Activated CD8-positive, alpha-beta memory T cell treated with anti-CD3 and anti-CD28 coated beads, Interleukin-2, amount 50 U/mL, for 24 hours (primary cell): Measurements from ENCODE around the gene CPLX1.
"Not testable (repeated sequence)": the region's sequence is repeated elsewhere in the genome, so short reads cannot be mapped to it uniquely, and the experiment has no call there.

Source experiments
- DNase-seq: peaks from one replicate; pipeline ENCODE4 v3.0.0-alpha.2; 2020; ENCODE audit errors: extremely low read depth

Gene CPLX1

GRCh38 chr4:757111-757510, 68.8 kb downstream of the CPLX1 start:
- DNase-seq, result no peak

DNA sequence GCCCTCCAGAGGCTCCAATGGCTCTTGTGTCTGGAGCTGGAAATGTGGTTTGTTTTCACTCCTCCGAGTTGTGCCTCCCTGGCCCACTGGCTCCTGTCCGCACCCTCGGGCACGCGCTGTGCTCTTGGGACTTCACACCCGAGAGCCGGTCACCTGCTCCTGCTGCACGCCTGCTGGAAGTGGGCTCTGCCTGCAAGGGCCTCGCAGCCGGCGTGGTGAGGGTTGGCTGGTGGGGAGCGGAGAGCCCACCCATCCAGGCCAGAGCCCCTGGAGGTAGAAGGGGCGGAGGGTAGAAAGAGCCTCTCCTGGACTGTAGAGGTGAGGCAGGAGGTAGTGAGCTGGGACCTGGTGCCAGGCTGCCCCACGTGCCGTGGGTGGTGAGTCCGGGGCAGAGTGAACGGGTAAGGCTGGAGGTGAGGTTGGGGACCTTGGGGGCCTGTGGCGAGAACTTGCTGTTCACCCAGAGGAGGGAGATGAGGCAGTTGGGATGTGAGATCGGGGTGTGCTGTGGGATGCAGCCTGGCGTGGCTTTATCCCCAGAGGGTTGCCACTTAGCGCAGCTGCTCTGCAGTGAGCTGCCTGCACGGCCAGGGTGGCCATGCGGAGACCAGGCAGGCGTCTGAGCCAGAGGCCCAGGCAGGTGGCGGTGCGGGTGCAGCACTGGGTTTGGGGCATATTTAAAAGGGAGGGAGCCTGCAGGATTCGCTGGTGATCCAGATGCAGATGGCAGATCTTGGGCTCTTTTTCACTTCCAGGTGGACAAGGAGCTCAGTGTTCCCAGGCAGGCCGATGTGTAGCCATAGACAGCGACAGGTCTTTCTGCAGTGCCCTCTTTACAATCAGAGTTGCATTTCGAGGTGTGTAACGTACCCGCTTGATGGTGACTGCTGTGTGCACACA, 71.5 kb downstream of the CPLX1 start:
- DNase-seq, result no peak

- not testable (repeated sequence) for DNase-seq
Observed at GRCh38 chr4:753186-753585, 72.7 kb downstream of the CPLX1 start.

GRCh38 chr4:752196-752861, 73.6 kb downstream of the CPLX1 start:
- DNase-seq, result no peak

- DNase-seq, result no peak
Observed at GRCh38 chr4:751676-752075, 74.3 kb downstream of the CPLX1 start.

DNA sequence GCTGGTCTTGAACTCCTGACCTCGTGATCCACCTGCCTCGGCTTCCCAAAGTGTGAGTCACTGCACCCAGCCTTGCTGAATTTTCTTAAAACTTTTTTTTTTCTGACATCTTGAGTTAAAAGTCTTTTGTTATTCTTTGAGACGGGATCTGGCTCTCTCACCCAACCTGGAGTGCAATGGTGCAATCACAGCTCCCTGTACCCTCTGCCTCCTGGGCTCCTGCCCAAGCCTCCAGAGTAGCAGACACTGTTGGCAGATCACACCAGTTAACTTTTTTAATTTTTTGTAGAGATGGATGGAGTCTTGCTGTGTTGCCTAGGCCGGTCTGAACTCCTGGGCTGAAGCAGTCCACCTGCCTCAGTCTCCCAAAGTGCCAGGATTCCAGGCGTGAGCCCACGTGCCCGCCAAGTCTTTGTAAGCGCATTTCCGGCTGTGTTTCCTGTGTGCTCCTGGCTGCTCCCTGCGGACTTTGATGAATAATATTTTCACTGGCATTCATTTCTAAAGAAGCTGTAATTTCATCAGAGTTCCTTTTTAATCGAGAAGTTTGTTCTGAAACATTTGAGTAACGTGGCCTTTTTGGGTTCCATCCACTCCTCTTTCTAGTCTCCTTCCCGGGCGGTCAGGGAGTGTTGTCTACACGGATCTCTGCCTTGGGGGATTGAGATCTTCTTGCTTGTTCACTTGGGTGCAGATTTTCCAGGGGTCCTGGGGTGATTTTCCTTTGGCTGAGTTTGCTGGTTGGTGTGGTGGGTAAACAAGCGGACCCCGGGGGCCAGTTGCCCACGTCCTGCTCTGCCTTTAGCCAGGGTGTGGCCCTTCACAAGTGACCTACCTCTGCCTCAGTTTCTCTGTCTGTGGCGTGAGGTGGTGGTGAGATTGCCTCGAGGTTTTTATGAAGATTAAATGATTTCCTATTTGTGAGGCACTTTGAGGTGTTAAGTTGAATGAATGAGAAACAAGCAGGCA, 75.9 kb downstream of the CPLX1 start:
- DNase-seq, result no peak

- no peak for DNase-seq
Observed at GRCh38 chr4:748461-748860, 77.5 kb downstream of the CPLX1 start.

DNA sequence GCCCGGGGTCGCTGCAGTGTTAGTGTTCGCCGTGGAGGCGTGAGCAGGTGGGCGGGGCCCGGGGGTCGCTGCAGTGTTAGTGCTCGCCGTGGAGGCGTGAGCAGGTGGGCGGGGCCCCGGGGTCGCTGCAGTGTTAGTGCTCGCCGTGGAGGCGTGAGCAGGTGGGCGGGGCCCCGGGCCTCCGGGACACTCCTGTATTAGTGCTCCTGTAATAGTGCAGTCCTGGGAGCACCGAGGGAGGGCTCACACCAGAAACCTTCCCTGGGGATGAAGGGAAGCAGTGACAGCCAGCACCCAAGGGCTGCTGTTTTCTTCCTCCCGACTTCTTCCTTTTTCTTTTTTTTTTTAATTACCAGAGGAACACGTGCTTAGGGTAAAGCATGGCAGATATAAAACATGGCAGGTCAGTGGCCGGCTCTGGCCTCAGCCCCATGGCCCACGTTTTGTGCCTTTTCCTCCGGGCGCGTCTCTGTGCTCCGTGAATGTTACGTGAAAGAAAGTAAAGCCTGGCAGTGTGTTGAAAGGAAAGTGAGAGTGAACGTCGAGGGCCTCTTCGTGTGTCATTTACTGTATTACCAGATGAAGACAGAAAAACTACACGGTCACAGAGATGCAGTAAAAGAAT, 78.3 kb downstream of the CPLX1 start:
- DNase-seq, result no peak

DNA sequence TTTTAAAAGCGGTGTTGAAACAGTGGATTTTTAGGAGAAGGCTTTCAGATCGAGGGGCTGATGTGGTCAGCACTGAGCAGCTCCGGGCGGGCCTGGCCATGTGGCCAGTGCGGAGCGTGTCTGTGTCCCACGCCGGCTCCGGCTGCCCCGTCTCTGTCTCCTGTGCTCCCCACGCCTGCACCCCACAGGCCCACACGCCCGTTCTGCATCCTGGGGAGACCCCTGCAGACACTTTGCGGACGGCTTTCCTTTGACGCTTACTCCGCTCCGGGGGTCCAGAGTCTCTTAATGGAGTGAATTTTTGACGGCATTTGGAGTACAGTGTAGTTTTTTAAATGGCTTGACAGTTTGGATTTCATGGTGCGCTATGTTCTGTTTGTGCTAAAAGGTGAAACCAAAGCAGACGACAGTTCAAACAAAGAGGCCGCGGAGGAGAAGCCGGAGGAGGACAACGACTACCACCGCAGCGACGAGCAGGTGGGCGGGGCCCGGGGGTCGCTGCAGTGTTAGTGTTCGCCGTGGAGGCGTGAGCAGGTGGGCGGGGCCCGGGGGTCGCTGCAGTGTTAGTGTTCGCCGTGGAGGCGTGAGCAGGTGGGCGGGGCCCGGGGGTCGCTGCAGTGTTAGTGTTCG, 81.6 kb downstream of the CPLX1 start:
- DNase-seq, result no peak

- DNase-seq, result no peak
Observed at GRCh38 chr4:743463-744211, 82.3 kb downstream of the CPLX1 start.

- DNase-seq, result peak; percentile 39
Observed at GRCh38 chr4:742742-743311, 83.1 kb downstream of the CPLX1 start.

DNA sequence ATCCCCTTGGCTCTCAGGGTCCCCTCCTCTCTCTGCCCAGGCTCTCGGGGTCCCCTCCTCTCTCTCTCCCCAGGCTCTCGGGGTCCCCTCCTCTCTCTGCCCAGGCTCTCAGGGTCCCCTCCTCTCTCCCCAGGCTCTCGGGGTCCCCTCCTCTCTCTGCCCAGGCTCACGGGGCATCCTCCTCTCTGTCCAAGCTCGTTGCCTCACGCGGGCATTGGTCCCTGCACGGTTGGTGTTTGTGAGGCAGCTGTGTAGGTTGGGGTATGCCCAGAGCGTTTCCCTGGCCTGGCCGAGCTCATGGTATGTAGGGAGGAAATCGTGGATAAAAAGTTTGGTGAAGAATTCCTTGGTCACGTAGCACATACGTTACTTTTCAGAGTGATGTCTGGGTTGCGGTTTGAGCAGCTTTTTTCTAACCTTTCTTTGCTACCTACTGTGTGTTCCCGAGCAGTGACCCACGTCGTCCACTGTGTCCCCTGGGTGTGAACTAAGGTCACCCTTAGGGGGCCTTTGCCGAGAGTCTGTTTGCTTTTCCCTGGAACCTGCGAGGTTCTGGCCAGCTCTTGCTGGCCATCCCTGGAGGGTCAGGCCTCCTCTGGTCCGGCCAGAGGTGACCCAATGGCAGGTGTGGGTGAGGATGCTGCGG, 83.7 kb downstream of the CPLX1 start:
- no peak for DNase-seq

DNA sequence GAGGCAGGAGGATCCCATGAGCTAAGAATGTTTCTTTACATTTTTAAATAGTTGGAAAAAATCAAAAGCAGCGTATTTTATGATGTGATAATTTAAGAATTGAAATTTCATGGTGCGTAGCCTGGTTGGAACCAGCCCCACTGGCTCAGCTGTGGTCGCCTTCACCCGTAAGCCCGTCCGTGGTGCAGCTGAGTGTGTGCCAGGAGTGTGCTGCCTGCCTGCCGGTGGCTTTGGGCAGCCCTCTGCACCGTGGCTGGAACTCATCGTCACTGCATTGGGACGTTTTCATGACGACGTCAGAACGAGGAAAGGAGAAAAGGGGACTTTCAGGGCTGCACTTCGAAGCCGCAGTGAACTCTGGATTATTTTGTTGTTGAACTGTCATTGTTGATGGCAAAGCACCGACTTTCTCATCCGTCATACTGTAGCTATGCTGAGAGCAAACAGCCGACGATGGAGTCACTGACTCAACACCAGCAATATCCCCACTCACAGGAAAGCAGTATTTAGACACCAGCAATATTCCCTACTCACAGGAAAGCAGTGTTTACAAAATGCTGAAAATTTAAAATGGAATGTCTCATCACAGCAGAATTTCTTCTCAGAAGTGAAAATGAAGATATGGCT, 85.2 kb downstream of the CPLX1 start:
- DNase-seq, result no peak

GRCh38 chr4:740011-740410, 85.9 kb downstream of the CPLX1 start:
- DNase-seq, result no peak

- no peak for DNase-seq
Observed at GRCh38 chr4:739569-739968, 86.4 kb downstream of the CPLX1 start.

GRCh38 chr4:738781-739280, 87.1 kb downstream of the CPLX1 start:
- DNase-seq, result no peak

DNA sequence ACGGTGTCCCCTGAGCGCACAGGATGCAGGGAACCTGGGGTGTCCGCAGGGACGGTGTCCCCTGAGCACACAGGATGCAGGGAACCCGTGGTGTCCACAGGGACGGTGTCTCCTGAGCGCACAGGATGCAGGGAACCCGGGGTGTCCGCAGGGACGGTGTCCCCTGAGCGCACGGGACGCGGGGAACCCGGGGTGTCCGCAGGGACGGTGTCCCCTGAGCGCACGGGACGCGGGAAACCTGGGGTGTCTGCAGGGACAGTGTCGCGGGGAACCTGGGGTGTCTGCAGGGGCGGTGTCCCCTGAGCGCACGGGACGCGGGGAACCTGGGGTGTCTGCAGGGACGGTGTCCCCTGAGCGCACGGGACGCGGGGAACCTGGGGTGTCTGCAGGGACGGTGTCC, 89.4 kb downstream of the CPLX1 start:
- not testable (repeated sequence) for DNase-seq

GRCh38 chr4:735583-735982, 90.3 kb downstream of the CPLX1 start:
- DNase-seq, result no peak
